Esophagus squamous epithelium (tissue), 4 donors: ENCODE data around the gene SERPINA1.

Experiments used
- CTCF ChIP-seq, 6 experiments: fragments of 450-650 bp in 4 of 6; fragments of 200-600 bp in 2 of 6; sonication (generic) in 2 of 6; IDR thresholded peaks; one replicate each; pipeline ENCODE4 v1.5.1; 2016 to 2019; ENCODE audit warnings: antibody characterized with exemption in 6 of 6, mild to moderate bottlenecking in 4 of 6, moderate library complexity in 4 of 6
- POLR2A ChIP-seq, 4 donors: fragments of 450-650 bp; IDR thresholded peaks; one replicate each; pipeline ENCODE4 v1.6.1; 2017; ENCODE audit warnings: antibody characterized with exemption in 4 of 4, mild to moderate bottlenecking in 4 of 4, moderate library complexity in 3 of 4

GRCh38 chr14:94389731-94390371 is 1.4 kb upstream of the SERPINA1 start:
- no peak for TF ChIP-seq CTCF (IDR thresholded peaks at IDR 0.05)
- no peak for TF ChIP-seq POLR2A (IDR thresholded peaks at IDR 0.05)
